GM21825 (cell line): ENCODE measurements around the gene PCDHGA1.
A peak's percentile ranks its signal among the peaks of the same experiment; 100 is the strongest.
"Not testable (repeated sequence)": the region's sequence is repeated elsewhere in the genome, so short reads cannot be mapped to it uniquely, and the experiment has no call there.

Experiments
- ATAC-seq: cut with Tn5 transposase; IDR thresholded peaks from one replicate; pipeline ENCODE4 v1.9.1; 2021; ENCODE audit warnings: mild to moderate bottlenecking, moderate library complexity; ENCODE audit not compliant: unreplicated experiment

PCDHGA1 gene

GRCh38 chr5:141382469-141383294, 52.4 kb downstream of the PCDHGA1 start, which contains the start of gene PCDHGA7:
TSS of gene PCDHGA7 (plus strand) at chr5:141382742. CDS start at chr5:141382900, 158 bp downstream.
- ATAC-seq: no peak

- no peak for ATAC-seq
Measured at GRCh38 chr5:141383345-141383744, 53.0 kb downstream of the PCDHGA1 start.

- no peak for ATAC-seq
Measured at GRCh38 chr5:141384471-141385267, 54.4 kb downstream of the PCDHGA1 start.

GRCh38 chr5:141387557-141388311, 57.4 kb downstream of the PCDHGA1 start, which contains the start of gene PCDHGB4:
TSS of gene PCDHGB4 (plus strand) at chr5:141387698. CDS start at chr5:141387885, 187 bp downstream.
- ATAC-seq: peak; percentile 60

- no peak for ATAC-seq
Measured at GRCh38 chr5:141388661-141389060, 58.3 kb downstream of the PCDHGA1 start.

- ATAC-seq: no peak
Measured at GRCh38 chr5:141389153-141390042, 59.1 kb downstream of the PCDHGA1 start.

GRCh38 chr5:141392429-141393198, 62.3 kb downstream of the PCDHGA1 start, which contains the start of gene PCDHGA8:
TSS of gene PCDHGA8 (plus strand) at chr5:141392633. CDS start at chr5:141392814, 181 bp downstream.
- no peak for ATAC-seq

- no peak for ATAC-seq
Measured at GRCh38 chr5:141393267-141393666, 63.0 kb downstream of the PCDHGA1 start.

GRCh38 chr5:141394401-141395187, 64.3 kb downstream of the PCDHGA1 start:
- not testable (repeated sequence) for ATAC-seq

GRCh38 chr5:141397756-141398551, 67.6 kb downstream of the PCDHGA1 start, which contains the start of gene PCDHGB5:
TSS of gene PCDHGB5 (plus strand) at chr5:141397947. CDS start at chr5:141398128, 181 bp downstream.
- peak; percentile 74 for ATAC-seq

- no peak for ATAC-seq
Measured at GRCh38 chr5:141398608-141399007, 68.3 kb downstream of the PCDHGA1 start.

- ATAC-seq: no peak
Measured at GRCh38 chr5:141399555-141400258, 69.4 kb downstream of the PCDHGA1 start.

GRCh38 chr5:141402553-141403243, 72.4 kb downstream of the PCDHGA1 start, which contains the start of gene PCDHGA9:
TSS of gene PCDHGA9 (plus strand) at chr5:141402778. CDS start at chr5:141402953, 175 bp downstream.
- ATAC-seq: no peak

- no peak for ATAC-seq
Measured at GRCh38 chr5:141403387-141403786, 73.1 kb downstream of the PCDHGA1 start.

- peak; percentile 63 for ATAC-seq
Measured at GRCh38 chr5:141407790-141408505, 77.6 kb downstream of the PCDHGA1 start, which contains the start of gene PCDHGB6. TSS of gene PCDHGB6 (plus strand) at chr5:141408021. CDS start at chr5:141408203, 182 bp downstream.
